Cortex of kidney (tissue), 1 donor: ENCODE data around the gene ZYX.

Experiments used
- DNase-seq: peaks from one replicate; lab custom pipeline; 2025; lab: John Stamatoyannopoulos, UW

ZYX gene

DNA sequence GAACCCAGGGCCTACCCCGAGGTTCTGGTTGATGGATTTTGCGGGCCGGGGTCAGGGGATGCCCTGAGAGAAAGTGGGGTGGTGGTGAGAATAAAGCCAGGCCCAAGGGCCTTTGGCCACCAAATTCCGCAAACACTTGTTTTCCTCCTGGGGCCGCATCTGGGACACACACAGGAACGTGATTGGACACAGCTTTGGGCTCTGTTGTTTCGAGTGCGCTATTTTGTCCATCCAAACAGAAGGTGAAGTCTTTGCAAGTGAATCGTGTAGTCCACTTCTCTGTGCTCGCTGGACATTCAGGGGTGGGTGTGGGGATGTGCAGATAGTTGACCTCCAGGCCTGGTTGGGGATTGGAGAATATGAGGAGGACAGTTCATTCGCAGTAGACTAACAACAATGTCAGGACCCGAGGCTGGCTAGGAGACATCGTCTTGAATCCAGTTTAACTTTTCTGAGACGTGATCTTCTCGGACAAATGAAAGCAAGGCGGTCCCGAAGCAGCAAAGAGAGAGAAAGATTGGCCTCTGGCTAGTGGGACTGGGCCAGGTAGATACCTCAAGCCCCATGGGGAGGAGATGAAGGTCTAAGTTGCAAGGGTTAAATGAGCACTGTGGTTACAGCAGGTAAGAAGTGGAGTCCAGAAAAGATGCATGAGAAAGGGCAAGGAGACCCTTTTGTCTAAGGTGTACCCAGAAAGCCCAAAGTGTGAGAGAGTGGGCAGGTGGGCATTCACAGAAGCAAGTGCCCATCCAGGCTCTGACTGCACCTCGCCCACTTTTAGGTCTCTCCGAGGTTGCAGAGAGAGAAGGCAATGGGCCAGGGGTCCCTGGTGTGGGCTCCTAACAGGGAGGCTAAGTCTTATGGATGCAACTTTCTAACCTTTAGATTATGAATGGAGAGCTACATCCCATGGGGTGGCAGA, 17.9 kb upstream of the ZYX start:
- no peak for DNase-seq

DNA sequence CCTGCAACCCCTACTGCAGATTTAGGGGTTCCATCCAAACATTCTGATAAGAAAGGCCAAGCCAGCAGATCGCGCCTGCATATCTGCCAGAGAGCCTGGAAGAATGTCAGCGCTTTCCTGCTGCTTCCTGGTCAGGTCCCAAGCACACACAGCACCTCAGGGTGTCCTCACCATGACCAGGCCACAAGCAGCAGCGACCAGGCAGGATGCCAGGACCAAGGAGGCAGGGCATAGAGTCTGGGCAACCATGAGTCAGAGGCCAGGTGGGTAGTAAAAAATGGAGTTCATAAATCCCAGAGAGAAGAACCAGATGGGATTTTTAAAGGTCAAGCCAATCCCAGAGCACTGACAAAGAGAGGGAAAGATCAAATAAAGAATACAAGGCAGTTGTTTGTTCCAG, 13.2 kb upstream of the ZYX start:
- no peak for DNase-seq

DNA sequence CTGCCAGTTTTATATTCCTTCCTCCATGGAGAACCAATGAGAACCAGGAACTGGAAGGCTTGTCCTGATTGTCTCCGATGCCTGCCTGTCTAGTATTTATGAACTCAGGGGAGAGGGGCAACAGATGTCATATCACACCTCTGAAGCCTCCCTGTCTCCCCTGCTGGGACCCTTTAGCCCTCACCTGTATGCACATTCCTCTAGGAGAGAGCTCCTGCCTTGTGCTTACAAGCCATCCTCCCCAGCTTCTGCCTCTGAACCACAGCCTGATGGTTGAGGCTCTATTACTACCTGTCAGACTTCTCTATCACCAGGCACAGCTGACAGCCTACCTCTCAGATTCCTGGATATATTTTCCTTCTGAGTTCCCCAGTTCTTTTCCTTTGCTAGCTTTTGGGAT, 12.8 kb upstream of the ZYX start:
- no peak for DNase-seq

DNA sequence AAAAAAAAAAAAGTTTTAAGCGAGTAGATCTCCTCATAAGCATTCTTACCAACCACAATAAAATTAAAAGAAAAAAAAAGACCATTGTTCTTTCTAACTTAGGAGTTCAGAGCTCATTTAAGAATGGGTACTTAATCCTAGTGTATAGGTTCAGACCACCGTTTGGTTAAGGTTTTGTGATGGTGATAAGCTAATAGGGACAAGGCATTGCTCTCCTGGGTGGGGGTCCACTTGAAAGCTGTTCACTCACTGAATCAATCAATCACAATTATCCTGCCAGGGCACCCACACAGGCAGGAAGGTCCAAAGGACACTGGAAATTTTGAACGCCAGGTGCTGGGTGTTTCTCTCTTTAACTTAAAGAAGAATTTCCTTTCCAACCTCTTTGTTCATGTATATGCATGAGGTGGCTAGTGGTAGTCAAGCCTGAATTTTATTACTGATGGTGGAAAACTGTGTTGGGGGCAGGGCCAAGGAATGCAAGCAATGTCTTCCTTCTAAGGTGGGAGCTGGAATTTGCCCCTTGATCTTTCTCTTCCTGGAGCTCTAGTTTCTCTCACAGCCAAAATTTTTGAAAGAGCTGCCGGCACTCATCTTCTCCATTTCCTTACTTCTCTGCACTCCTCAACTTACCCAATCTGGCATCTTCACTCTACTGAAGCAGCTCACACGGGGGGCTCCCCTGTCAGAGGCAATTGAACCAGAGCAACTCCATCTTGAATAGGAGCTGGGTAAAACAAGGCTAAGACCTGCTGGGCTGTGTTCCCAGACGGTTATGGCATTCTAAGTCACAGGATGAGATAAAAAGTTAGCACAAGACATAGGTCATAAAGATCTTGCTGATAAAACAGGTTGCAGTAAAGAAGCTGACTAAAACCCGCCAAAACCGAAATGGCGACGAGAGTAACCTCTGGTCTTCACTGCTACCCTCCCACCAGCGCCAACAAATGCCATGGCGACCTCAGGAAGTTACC, 11.2 kb upstream of the ZYX start:
- no peak for DNase-seq

- DNase-seq, result no peak
These were observed 9.1 kb upstream of the ZYX start for GRCh38 chr7:143372070-143372469.

DNA sequence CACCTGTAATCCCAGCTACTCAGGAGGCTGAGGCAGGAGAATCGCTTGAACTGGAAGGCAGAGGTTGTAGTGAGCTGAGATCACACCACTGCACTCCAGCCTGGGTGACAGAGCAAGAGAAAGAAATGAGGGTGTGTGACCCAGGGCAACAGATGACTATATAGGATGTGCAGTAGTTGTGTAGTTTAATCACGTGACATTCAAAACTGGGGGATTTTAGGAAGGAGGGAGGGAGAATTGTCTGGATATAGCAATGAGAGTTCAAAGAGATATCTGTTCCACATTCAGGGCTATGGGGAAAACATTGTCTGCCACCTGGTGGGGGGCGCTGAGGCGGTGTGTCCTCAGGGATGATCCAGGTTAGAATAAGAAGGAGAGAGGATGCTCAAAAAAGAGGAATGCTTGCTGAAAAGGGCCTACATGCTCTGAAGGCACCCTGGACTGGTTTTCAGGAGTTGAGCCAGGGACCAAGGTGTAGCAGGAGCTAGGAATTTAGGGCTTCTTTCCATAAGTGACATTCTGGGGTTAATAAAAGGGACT, 7.8 kb upstream of the ZYX start:
- no peak for DNase-seq

DNA sequence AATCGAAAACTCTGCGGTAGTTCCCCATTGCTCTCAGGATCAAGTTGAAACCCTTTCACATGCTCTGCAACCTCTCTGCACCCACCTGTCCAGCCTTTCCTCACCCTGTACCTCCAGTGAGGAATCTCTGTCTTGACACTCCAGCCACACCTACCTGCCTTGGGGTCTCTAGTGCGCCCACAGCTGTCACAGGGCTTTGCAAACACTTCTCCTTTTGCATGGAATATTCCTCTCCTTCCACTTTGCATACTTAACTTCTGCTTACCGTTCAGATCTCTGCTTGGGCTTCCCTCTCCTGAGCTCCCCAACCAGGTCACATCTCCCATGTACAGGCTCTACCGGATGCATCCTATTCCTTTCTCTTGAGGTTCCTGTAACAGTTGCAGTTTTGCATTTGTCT, 6.6 kb upstream of the ZYX start:
- no peak for DNase-seq

- DNase-seq, result no peak
These were observed 5.7 kb upstream of the ZYX start for GRCh38 chr7:143375298-143376034.

DNA sequence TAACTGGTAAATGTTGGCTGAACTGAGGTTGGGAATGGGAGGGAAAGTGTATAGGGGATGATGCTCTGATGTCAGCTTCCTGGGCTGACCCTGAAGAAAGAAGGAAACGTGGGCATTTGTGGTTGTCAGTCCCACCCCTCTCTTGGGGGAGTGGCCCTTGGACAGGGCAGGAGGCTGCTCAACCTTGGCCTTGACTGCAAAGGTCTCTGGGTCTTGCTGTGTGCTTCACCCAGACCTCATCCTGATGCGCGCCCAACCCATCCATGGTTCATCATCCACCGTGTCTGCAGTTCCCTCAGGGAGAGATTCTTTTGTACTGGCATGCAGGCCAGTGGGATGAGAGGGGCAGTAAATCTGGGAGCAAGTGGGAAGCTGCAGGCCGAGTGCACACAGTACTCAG, 4.7 kb upstream of the ZYX start:
- DNase-seq, result no peak

GRCh38 chr7:143379611-143380259, 1.4 kb upstream of the ZYX start:
- no peak for DNase-seq

- no peak for DNase-seq
These were observed 892 bp upstream of the ZYX start for GRCh38 chr7:143380260-143380645.

- no peak for DNase-seq
These were observed 431 bp downstream of the ZYX start for GRCh38 chr7:143381427-143382125.

DNA sequence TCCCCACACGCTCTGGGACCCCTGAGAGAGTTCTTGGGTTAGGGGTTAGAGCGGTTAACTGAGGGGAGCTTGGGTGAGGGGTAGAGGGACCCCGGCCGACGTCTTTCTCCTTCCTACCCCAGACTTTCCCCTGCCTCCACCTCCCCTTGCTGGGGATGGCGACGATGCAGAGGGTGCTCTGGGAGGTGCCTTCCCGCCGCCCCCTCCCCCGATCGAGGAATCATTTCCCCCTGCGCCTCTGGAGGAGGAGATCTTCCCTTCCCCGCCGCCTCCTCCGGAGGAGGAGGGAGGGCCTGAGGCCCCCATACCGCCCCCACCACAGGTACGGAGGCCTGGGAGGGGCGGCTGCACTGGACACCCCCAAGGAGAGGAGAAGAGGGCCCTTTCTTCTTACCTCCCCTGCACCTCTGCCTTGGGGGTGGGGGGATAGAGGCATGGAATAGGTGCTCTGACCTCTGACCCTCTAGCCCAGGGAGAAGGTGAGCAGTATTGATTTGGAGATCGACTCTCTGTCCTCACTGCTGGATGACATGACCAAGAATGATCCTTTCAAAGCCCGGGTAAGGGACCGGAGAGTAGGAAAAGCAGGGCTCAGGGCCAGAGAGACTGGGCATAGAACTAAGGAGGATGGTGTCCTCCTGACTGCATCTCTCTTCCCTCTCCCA, 1.1 kb downstream of the ZYX start:
- no peak for DNase-seq

- DNase-seq, result no peak
These were observed 1.9 kb downstream of the ZYX start for GRCh38 chr7:143382791-143383641.

GRCh38 chr7:143383642-143383957, 2.5 kb downstream of the ZYX start:
- DNase-seq, result no peak

- no peak for DNase-seq
These were observed 3.0 kb downstream of the ZYX start for GRCh38 chr7:143384148-143384547.

- no peak for DNase-seq
These were observed 3.8 kb downstream of the ZYX start for GRCh38 chr7:143384661-143385631.
